ENCODE measurements around the gene POFUT1.

DNA sequence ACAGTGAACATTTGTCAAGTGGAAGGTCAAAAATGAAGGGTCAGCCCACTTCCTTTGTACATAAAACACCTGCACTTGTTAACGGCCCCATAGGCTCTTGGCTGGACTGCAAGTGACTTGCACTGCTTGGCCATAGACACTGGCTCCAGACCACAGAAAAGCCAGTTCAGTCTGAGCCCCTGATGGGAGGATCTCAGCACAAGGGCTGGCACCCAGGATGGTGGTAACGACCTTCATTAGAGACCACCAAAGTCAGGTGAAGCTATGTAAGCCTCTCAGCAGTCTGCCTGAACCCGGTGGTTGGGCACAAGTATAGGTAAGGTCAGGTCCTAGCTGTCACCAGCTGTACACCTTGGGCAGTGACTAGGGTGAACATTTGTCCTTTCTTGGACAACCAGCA is 16.3 kb upstream of the POFUT1 start:
- TF ChIP-seq POLR2AphosphoS5 (IDR thresholded peaks at IDR 0.05), result no peak
- TF ChIP-seq EP300 (IDR thresholded peaks at IDR 0.05), result no peak
- TF ChIP-seq, protein P1, sequence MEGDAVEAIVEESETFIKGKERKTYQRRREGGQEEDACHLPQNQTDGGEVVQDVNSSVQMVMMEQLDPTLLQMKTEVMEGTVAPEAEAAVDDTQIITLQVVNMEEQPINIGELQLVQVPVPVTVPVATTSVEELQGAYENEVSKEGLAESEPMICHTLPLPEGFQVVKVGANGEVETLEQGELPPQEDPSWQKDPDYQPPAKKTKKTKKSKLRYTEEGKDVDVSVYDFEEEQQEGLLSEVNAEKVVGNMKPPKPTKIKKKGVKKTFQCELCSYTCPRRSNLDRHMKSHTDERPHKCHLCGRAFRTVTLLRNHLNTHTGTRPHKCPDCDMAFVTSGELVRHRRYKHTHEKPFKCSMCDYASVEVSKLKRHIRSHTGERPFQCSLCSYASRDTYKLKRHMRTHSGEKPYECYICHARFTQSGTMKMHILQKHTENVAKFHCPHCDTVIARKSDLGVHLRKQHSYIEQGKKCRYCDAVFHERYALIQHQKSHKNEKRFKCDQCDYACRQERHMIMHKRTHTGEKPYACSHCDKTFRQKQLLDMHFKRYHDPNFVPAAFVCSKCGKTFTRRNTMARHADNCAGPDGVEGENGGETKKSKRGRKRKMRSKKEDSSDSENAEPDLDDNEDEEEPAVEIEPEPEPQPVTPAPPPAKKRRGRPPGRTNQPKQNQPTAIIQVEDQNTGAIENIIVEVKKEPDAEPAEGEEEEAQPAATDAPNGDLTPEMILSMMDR (IDR thresholded peaks at IDR 0.05), result no peak
- TF ChIP-seq POLR2A (IDR thresholded peaks at IDR 0.05), result no peak

Measured in stomach (tissue), 4 donors.